GM18858 (cell line): ENCODE data around the gene ADCY1.

Source experiments
- ATAC-seq: cut with Tn5 transposase; IDR thresholded peaks from one replicate; pipeline ENCODE4 v1.9.1; 2021; ENCODE audit not compliant: unreplicated experiment

ADCY1 gene

DNA sequence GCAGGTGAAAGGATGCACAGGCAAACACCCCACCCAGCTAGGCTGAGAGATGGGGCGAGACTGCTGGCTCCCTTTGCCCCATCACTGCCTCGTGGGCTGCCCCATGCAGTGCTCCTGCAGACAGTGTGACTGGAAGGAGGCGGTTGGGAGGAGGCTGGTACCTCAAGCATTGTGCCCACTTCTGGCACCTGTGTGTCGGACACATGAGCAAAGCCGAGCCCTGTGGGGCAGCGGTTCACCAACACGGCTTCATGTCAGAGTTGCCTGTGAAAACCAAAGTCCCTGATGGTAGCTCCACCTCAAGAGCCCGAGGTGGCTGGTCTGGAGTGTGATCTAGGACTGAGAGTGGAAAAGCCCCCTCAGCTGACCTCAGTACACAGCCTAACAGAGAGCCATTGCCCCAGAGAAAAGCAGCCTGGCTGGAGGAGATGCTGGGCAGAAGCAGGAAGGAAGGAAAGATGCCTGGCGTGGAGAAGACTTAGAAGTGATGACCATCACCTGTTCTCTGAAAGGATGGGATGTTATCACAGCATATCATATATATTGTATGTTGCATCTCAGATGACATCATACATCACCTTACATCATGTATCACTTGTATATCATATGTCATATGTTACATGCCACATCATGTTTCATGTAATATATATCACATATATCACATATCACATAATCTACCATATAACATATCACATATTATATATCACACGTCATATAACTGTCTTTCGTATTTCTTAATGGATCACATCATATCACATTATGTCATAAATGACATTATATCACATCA, 75.6 kb downstream of the ADCY1 start:
- no peak for ATAC-seq

DNA sequence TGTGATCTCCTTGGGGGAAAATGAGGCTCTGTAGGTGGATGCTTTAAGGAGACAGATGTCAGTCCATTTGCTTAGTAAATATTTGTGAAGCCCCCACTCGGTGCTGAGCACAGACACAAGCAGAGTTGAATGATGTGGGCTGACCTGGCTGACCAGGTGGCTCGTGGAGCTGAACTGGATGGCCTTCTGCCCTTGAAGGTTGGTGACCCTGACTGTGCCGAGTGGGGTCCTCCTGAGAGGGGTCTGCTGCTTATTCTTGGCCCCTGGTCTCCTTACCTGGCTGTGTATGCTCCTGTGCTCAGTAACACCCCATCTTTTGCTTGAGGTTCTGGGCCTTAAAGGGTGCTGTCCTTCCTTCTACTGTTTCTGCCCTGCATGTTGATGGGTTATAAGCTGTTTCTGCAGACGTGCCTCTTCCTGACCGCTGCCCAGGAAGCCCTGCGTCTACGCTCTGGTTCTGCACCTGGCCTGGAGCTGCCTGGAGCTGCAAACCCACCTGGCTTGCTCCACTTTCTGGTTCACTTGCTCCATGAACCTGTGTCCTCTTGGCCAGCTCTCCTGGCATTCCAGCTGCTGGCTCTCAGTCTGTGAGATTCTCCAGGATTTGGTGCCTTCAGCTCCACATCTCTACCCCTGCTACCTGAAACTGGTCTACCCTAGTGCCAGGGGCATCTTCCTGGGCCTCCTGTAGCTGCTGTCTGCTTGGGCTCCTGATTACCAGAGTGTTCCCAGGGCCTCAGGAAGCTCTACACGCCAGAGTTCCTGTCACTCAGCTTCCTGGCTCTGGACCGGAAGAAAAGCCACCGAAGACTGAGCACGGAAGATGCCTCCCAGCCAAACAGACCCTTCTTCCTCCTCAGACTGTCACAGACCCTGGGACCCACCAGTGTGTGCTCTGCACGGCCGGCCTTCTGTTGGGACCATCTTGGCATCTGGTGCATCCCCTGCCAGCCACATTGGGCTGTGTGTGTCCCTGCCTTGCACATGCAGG, 76.5 kb downstream of the ADCY1 start:
- no peak for ATAC-seq

DNA sequence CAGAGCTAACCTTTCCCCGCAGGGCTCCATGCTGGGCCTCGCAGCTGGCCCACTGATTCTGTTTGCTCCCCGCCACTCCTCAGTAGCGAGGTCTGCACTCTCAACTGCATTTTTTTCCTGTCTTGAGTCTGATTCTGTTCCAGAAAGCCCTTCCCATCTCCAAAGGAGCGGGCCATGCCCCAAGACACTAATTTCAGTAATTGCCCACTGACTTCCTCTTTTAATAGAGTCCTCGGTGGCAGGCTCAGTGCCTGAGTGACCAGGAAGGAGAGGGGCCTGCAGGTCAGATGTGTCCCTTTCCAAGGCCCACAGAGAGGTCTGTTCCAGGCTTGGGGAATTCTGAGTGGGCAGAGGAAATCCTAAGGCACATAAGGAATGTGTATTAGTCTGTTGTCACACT, 77.4 kb downstream of the ADCY1 start:
- ATAC-seq, result no peak

DNA sequence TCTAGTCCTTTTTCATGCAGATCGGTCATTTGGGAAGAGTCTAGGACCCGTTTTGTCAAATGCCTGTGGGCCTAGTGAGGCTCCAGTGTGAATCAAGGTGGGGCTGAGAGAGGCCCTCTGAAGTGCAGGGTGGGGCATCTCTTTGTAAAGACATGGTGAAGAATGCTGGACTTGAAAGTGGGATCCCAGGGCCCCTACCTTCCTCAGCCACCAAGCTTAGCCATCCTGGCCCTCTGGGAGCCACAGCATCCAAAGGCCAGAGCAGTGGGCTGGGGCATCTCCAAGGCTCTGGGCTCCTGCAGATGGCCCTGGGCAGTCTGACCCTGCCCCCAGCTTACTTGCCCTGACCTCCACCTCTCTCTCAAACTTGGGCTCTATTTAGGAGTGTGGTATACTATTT, 78.5 kb downstream of the ADCY1 start:
- ATAC-seq, result no peak

DNA sequence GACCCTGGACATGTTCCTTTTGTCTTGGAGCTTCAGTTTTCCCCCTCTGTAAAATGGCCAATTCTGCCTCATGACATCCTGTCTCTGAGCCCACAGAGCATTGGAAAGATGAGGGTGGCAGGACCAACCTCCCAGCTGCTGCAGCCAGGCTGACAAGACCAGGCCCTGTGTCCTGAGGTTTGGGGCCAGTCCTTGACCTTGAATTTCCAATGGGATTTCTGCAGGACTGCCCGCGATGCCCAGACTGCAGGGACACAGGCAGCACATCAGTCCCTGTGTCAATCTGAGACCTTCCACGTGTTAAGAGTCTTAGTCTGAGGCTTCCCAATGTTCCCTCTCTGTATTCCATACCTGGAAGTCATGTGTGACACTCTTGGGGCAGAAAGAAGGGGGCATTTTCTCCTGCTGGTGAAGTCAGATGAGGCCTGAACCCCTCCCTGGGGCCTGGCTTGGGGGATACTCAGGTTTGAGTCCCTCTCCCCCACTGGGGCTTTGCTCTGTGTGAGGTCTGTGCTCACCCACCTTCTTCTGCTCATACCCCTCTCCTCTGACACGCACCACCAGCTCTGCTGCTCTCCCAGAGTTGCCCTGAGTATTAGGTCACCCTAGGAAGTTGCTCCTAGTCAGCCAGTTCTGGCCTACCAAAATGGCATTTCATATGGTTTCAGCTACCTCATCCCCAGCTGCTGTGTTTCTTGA, 79.2 kb downstream of the ADCY1 start:
- ATAC-seq, result no peak

DNA sequence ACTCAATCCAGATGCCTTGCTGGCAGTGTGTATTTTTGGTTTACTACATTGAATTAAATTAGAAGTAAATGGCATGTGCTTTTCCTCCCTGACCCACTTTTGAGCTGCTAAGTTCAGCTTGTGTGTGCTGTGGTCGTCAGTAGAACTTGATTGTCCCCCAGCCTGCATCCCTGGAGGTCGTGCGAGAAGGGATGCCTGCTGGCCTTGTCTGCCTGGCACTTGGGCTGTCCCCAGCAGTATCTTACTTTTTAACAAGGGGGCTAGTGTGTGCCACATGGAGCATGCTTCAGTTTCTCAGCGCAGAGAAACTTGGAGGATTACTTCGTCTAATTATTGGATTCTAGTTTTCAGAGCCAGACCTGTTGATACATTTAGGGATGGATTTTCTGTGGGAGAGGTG, 80.2 kb downstream of the ADCY1 start:
- ATAC-seq, result no peak

DNA sequence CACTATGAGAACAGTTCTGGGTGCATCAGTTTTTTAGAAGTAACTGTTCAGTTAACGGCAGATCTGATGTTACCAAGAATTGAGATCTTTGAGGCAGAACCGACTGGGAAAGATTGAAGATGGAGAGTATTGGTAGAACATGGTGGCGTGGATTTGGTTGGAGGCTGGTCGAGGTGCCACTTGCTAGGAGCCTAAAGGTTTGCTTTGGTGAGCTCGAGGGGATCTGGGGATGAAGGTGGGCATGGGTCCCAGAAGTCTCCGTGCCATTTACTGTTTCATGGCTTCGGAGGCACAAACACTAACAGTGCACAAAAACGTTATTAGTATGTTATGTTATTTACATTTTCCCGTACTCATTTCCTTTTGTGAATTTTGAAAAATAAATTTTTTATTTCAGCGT, 81.4 kb downstream of the ADCY1 start:
- no peak for ATAC-seq

DNA sequence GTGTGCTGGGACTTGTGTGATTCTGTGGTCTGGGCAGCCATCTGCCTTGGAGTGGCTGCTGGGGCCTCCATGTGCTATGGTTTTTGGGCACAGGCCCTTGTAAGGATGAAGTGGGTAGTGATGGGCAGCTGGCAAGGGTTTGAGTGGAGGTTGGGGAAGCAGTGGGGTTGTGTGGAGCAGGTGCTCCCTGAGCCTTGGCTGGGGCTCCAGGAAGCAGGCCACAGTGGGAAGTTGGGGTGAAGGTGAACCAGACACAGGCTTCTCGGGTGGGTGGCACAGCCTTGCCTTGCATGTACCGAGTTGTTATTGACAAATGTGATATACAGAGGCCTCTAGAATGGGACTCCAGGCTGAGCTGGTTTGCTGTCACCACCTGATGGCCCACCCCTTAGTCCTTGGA, 82.3 kb downstream of the ADCY1 start:
- ATAC-seq, result no peak

DNA sequence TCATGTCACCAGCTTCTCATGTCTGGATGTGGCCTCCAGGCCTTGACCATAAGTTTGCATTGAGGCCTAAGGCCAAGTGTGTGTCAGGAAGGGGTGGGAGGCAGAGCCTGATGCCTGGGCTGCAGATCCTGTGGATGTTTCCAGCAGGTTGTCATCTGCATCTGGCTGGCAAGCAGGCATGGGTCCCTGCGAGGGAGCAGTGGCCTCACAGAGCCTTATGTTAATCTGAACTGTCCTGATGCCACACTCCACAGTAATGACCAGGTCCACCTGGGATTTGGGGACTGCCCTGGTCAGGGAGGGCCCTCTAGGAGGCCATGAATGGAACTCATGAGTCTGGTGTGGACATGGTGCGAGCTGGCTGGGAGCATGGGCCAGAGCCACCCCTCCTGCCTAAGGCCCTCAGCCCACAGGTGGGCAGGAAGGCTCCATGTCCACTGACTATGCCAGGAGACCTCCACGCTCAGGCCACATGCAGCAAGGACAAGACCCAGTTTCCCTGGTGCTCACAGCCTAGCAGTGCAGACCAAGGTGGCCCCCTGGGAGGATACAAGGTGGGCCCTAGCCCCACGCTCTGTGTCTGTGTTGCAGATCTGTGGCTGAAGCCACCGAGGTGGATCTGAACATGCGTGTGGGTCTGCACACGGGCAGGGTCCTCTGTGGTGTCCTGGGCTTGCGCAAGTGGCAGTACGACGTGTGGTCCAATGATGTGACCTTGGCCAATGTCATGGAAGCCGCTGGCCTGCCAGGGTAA, 83.1 kb downstream of the ADCY1 start:
- no peak for ATAC-seq

DNA sequence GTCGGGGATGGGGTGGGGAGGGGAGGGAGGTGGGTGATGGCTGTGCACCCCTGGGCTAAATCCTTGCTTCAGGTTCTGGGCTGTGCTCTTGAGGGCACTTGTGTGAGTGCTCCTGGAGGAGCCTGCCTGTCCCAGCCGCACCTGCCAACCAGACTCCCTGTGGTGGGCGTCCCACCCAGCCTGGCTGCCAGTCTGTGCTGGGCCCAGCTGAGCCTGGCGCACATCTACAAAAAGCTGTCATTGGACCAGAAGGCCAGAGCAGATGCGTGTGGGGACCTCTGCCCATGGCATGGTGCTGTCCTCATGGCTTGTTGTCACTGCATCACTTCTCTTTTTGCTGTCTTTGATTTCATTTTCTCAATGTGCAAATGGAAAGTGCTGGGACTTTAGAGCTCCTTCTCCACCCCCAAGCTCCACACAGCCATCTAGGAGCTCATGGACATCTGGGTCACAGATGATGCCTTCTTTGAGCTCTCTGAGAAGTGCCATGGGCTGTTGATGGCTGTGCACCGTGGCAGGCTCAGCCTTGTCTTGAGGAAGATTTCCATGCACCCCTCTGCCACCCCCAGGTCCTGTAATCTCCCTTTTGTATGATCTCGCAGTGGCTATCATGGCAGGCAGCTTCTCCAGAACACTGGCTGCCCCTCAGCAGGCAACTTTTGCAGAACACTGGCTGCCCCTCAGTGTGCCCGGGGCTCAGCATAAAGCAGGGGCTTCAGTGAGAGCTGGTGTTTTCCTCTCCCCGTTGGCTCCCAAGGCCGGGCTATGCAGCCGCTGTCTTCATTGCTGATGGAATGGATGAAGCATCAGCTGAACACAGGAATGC, 83.9 kb downstream of the ADCY1 start:
- no peak for ATAC-seq

DNA sequence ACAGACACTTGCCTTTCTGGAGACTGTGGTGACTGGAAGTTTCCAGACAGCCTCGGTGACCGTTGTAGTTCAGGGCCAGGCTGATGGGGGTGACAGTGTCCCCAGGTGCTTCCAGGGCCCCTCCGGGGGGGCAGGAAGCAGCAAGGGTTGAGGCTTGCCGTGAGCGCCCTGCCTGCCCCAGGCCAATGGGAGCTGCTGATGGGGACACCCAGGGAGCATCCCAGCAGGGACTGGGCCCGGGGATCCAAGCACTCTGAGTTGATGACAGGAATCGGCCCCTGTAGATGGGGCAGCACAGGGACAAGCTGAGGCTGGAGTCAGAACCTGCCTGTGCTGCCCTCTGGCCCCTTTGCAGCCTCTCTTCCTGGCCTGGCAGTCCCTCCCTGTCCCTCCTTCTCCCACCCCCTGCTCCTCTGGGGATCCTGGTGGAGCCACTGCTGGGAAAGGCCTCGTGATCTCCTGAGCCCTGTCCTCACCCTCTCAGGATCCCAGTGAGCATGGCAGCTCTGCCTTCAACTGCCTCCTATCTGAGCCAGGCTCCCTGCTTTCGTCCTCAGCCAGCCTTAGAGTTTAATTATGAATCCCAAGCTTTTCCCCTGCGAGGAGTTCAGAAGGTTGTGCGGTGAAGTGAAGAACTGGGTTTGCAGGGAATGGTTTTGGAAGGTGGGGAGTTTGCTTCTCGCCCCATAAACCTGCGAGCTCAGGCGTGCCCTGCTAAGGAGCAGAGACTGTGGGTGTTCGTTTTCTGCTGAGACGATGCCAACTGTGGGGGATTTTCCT, 84.7 kb downstream of the ADCY1 start:
- ATAC-seq, result no peak

DNA sequence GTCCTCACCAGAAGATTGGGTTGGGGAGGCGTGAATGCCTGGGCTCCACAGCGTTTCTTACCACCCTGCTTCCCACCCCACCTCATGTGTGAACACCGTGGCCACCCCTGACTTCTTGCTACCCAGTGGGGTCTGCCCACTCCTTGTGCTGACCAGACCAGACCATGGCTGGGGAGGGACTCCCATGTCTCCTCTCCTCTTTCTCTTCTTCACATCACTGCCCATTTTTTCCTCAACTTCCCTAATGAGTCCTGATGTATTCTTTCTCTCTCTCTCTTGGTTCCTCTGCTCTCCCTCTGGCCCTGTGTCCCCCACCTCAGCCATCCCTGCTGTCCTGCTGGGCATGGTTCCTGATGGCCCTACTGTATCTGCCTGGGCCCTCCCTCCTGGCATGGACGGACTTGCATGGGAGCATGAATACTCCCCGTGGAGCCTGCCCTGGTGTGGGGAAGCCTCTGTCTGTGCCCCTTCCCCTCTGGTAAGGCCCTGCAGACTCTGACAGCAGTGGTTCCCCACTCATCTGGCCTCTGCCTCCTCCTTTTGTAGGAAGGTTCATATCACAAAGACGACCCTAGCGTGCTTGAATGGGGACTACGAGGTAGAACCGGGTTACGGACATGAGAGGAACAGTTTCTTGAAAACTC, 85.5 kb downstream of the ADCY1 start:
- no peak for ATAC-seq

DNA sequence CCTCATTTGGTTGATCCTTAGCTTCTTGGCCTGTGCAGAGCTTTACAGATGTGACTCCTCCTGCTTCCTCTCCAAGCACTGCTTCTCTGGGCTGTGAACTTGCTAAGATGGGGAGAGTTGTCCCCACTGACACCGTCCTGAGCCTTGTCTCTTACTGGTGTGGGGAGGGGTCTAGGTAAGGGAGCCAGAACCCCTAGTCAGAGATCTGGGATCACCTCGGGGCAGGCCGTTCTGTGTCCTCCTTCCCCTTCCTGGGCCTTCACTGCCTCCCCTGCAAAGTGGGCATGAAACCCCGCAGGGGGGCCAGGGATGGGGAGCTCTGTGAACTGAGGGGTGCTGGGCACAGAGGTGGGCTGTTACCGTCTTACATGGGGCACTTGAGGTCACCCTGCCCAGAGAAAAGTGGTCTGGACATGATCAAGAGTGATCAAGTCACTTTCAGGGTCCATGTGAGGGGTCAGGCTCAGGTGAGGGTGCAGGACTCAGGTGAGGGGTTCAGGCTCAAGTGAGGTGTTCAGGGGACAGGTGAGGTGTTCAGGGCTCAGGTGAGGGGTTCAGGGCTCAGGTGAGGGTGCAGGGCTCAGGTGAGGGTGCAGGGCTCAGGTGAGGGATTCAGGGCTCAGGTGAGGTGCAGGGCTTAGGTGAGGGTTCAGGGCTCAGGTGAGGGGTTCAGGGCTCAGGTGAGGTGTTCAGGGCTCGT, 86.2 kb downstream of the ADCY1 start:
- no peak for ATAC-seq

DNA sequence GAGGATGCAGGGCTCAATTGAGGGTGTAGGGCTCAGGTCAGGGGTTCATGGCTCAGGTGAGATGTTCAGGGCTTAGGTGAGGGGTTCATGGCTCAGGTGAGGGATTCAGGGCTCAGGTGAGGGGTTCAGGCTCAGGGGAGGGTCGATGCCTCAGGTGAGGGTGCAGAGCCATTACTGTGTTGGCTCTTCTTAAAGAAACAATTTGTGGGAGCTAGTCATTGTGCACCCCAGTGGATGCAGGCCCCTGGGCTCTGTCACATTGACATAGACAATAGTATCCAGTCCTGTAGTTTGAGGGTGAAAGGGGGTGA, 86.7 kb downstream of the ADCY1 start:
- no peak for ATAC-seq

DNA sequence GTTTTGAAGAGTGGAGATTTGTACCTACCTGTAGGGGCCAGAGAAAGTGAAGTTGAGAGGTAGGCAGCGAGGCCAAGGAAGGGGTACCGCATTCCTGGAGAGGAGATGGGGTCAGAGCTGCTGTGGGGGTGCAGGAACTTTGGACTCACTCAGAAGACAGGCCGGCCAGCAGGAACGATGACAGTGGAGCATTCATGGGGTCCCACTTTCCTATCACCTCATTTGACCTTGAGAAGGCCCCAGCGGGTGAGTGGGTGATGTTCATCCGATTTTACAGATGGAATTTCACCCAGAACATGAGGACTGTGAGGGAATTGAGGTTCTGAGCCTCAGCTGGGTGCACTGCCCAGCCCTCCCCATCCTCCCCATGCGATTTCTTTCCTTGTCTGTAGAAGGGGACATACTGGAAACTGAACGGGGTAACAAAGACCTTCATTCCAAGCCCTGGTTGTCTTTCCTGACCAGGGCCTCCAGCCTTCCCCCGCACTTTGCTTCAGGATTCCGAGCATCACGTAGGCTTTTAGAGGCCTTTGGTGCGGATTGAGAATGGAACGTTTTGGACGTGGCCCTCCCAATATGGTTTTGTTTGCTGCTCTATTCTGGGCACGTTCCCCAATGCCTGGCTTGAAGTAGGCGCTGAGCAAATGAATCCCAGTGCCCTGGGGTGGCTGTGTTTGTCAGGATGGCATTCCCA, 87.3 kb downstream of the ADCY1 start:
- ATAC-seq, result no peak

DNA sequence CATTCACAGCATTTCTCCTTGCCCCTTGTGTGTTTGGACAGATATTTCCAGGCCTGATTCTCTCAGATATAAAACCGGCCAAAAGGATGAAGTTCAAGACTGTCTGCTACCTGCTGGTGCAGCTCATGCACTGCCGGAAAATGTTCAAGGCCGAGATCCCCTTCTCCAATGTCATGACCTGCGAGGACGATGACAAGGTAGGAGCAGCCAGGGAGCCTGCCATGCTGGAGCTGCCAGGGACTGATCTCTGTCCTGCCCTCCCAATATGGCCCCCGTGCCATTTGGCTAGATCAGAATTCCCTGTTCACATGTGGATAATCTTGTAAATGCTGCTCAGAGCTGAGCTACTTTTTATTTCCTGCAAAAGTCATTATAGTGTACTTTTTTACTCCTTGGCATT, 87.8 kb downstream of the ADCY1 start:
- no peak for ATAC-seq

DNA sequence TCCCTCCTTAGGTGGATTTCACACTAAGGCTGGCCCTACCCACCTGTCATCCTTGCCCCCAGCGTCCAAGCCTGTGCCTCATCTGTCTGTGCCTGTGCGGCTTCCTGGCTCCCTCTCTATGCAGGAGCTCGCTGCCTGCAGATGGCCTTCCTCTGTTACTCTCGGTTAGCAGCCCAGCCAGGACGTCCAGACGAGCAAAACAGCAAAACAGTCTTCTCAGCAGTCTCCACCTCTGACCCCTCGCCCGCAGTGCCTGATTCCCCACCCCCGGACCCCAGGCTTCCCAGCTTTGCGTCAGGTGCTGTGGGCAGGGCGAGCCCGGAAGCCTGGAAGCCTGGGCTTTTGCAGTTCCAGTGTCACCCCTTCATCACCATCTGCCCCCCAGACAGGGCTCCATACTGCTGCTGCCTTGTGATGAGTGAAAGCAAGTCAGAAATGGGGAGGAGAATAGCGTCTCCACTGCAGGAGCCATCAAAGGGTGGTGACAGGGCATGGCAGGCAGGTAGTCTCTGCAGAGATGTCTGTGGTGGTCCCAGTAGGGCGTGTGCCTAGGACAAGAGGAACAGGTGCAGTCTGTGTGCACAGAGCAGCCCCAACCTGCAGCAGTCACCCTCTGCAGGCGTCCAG, 88.5 kb downstream of the ADCY1 start:
- no peak for ATAC-seq
